Muscle layer of colon (tissue), 2 donors: ENCODE results near the gene E2F3.

Source experiments
- H3K27ac ChIP-seq: one replicate; pipeline ENCODE4 v1.7.0; 2013; ENCODE audit warnings: low read depth, mild to moderate bottlenecking, low read length, moderate library complexity
- H3K27me3 ChIP-seq, 2 donors: one replicate each; pipeline ENCODE4 v1.7.0; 2013; ENCODE audit warnings: low read length in 2 of 2, mild to moderate bottlenecking in 2 of 2; ENCODE audit not compliant: insufficient read depth in 2 of 2, control insufficient read depth in 1 of 2
- H3K36me3 ChIP-seq: one replicate; pipeline ENCODE4 v1.7.0; 2013; ENCODE audit warnings: mild to moderate bottlenecking, low read length; ENCODE audit not compliant: insufficient read depth
- H3K4me1 ChIP-seq: one replicate; pipeline ENCODE4 v1.7.0; 2013; ENCODE audit warnings: mild to moderate bottlenecking, low read length; ENCODE audit not compliant: insufficient read depth
- H3K4me3 ChIP-seq, 2 donors: one replicate each; pipeline ENCODE4 v1.7.0; 2013; ENCODE audit warnings: low read length in 2 of 2, low read depth in 1 of 2, mild to moderate bottlenecking in 1 of 2, moderate library complexity in 1 of 2
- H3K9ac ChIP-seq: one replicate; pipeline ENCODE4 v1.7.0; 2013; ENCODE audit warnings: low read length
- H3K9me3 ChIP-seq: one replicate; pipeline ENCODE4 v1.7.0; 2013; ENCODE audit warnings: mild to moderate bottlenecking, low read length
- donor health status: abdominal sarcoma.
- donor health status: Adenocarcinoma of cecum.

E2F3 gene

DNA sequence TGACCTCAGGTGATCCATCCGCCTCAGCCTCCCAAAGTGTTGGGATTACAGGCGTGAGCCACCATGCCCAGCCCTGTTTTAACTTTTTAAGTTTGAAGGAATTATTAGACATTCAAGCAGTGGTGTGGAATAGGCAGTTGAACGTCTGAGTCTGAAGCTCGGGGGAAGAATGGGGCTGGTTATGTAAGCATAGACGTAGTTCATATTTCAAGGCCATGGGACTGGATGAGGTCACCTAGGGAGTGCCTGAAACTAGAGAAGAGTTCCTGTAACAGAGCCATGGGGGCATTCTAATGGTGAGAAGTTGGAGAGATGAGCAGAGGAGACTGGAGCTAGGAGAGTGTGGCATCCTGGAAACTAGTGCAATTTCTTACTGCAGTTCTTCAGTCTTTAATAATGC is 139.0 kb downstream of the E2F3 start:
- peaks cover 14% of the 10 kb centered on the region for H3K4me1 ChIP-seq
- H3K27ac ChIP-seq, result no peak overlapping the region
- no peaks in the 10 kb centered on the region for H3K9me3 ChIP-seq
- H3K36me3 ChIP-seq, result peaks cover 22% of the 10 kb centered on the region
- H3K4me3 ChIP-seq, result no peak overlapping the region
- H3K9ac ChIP-seq, result no peak overlapping the region
- H3K27me3 ChIP-seq, result no peaks in the 10 kb centered on the region

- Histone ChIP-seq H3K27me3 (no peaks in the 10 kb centered on the region), H3K36me3 (peaks cover 20% of the 10 kb centered on the region), H3K4me1 (peaks cover 11% of the 10 kb centered on the region), H3K9ac (no peak overlapping the region), H3K27ac (no peak overlapping the region), H3K9me3 (no peaks in the 10 kb centered on the region), H3K4me3 (no peak overlapping the region)
Measured at GRCh38 chr6:20541382-20541781, 139.7 kb downstream of the E2F3 start.

- H3K9me3 ChIP-seq, result no peaks in the 10 kb centered on the region
- H3K9ac ChIP-seq, result no peak overlapping the region
- peaks cover 14% of the 10 kb centered on the region for H3K36me3 ChIP-seq
- H3K27ac ChIP-seq, result no peak overlapping the region
- peaks cover 11% of the 10 kb centered on the region for H3K4me1 ChIP-seq
- no peaks in the 10 kb centered on the region for H3K27me3 ChIP-seq
- H3K4me3 ChIP-seq, result no peak overlapping the region
Measured at GRCh38 chr6:20542927-20543602, 141.4 kb downstream of the E2F3 start.
